ENCODE measurements around the gene FRMD4A.

DNA sequence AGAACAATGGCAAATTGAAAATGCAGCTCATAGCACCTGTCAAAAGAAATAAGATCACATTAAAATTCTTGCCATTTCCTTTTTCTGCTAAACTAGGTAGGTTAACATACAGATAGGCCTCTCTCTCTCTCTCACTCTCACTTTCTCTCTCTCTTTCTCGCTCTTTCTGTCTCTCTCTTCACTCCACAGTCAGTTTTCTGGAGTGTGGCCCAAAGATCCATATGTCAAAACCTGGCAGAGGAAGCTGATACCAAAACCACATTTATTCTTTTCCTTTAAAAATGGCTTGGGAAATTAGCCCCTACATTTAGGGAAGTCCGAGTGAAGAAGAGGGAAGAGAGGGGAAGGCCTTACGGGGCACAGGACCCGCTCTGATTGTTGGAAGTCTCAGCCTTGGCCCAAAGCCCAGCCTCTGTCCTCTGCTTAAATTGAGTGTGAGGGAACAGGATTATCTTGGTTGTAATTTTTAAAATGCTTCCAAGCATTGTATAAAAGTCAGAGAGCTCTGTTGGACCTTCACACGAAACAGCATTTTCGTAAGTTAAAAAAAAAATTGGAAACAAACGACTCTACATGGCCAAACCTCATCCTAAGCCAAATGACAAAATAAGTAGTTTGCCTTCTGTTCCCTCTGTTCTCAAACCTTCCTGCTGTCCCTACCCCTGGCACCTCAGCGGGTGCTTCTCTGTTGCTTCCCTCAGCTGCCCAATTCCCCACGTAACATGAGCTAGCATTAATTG lies 83.2 kb downstream of the FRMD4A start:
- no peak for TF ChIP-seq POLR2A (IDR thresholded peaks at IDR 0.05)
- TF ChIP-seq, protein P1, sequence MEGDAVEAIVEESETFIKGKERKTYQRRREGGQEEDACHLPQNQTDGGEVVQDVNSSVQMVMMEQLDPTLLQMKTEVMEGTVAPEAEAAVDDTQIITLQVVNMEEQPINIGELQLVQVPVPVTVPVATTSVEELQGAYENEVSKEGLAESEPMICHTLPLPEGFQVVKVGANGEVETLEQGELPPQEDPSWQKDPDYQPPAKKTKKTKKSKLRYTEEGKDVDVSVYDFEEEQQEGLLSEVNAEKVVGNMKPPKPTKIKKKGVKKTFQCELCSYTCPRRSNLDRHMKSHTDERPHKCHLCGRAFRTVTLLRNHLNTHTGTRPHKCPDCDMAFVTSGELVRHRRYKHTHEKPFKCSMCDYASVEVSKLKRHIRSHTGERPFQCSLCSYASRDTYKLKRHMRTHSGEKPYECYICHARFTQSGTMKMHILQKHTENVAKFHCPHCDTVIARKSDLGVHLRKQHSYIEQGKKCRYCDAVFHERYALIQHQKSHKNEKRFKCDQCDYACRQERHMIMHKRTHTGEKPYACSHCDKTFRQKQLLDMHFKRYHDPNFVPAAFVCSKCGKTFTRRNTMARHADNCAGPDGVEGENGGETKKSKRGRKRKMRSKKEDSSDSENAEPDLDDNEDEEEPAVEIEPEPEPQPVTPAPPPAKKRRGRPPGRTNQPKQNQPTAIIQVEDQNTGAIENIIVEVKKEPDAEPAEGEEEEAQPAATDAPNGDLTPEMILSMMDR (IDR thresholded peaks at IDR 0.05): no peak
